B cell (primary cell): ENCODE data around the gene FBXW4.

Experiments
- CTCF ChIP-seq: fragments of 200-600 bp; IDR thresholded peaks from one replicate; pipeline ENCODE4 v1.8.0; 2022; ENCODE audit warnings: antibody characterized with exemption, mild to moderate bottlenecking
- EZH2 ChIP-seq: IDR thresholded peaks from 2 replicates; pipeline ENCODE4 v1.6.1; 2012; ENCODE audit warnings: borderline replicate concordance, low read depth, mild to moderate bottlenecking, moderate library complexity, low read length; ENCODE audit not compliant: insufficient read depth, poor library complexity, severe bottlenecking

DNA sequence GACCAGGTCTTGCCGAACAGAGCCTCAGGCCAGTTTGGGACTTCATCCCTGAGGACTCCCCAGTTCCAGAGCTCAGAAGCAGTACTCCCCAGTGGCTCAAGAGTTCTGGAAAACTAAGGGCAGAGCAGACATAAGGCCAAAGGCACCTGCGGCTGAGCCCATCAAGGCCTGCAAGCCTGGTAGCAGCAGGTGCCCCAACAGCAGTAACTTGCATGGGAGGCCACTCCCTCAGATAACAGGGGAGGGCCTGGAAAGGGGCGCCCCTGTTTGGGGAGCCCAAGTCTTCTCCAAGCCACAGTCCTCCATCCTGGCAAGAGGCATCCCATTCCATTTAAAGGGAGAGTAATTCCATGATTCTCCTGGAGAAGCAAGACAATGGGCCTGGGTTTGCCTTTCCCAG is 119.9 kb downstream of the FBXW4 start:
- no peak for TF ChIP-seq EZH2
- no peak for TF ChIP-seq CTCF
